ENCODE data around the gene FPR1.

- no peak for TF ChIP-seq TARDBP (IDR thresholded peaks at IDR 0.05)
- no peak for TF ChIP-seq NFRKB (IDR thresholded peaks at IDR 0.05)
- no peak for TF ChIP-seq CTBP1 (IDR thresholded peaks at IDR 0.05; ENCODE audit: borderline replicate concordance)
- TF ChIP-seq SP1 (IDR thresholded peaks at IDR 0.05): no peak
- TF ChIP-seq HDGF (IDR thresholded peaks at IDR 0.05; ENCODE audit: borderline replicate concordance): no peak
- TF ChIP-seq FOXM1 (IDR thresholded peaks at IDR 0.05; ENCODE audit: borderline replicate concordance): no peak
- TF ChIP-seq FOXK2 (IDR thresholded peaks at IDR 0.05): no peak
- no peak for TF ChIP-seq ARNT (IDR thresholded peaks at IDR 0.05)
- no peak for TF ChIP-seq BHLHE40 (IDR thresholded peaks at IDR 0.05; ENCODE audit: borderline replicate concordance)
These were observed 11.3 kb downstream of the FPR1 start for GRCh38 chr19:51740356-51740755.

Data from HEK293T (cell line).